Measurements from ENCODE around the gene HRH3.

- TF ChIP-seq, protein P1, sequence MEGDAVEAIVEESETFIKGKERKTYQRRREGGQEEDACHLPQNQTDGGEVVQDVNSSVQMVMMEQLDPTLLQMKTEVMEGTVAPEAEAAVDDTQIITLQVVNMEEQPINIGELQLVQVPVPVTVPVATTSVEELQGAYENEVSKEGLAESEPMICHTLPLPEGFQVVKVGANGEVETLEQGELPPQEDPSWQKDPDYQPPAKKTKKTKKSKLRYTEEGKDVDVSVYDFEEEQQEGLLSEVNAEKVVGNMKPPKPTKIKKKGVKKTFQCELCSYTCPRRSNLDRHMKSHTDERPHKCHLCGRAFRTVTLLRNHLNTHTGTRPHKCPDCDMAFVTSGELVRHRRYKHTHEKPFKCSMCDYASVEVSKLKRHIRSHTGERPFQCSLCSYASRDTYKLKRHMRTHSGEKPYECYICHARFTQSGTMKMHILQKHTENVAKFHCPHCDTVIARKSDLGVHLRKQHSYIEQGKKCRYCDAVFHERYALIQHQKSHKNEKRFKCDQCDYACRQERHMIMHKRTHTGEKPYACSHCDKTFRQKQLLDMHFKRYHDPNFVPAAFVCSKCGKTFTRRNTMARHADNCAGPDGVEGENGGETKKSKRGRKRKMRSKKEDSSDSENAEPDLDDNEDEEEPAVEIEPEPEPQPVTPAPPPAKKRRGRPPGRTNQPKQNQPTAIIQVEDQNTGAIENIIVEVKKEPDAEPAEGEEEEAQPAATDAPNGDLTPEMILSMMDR (IDR thresholded peaks at IDR 0.05): no peak
- TF ChIP-seq POLR2AphosphoS5 (IDR thresholded peaks at IDR 0.05) (no peak), POLR2A (IDR thresholded peaks at IDR 0.05) (no peak)
Measured at GRCh38 chr20:62236200-62236599, 16.1 kb upstream of the HRH3 start.

All from prostate gland (tissue), 2 donors.